ENCODE data around the gene CDR2. TPM values are rescaled to one million over a fixed set of nuclear protein-coding genes. Genes with fewer than 3 reads are reported as not detected.
A peak's percentile ranks its signal among the peaks of the same experiment; 100 is the strongest.

CDR2 gene
- total and polyA plus RNA-seq, 2 of the 13 experiments (the other 11 are each of a cell fraction or from before 2014, with no cell fraction given), result 59.0 to 78.9 TPM

GRCh38 chr16:22419908-22420307 lies 45.5 kb upstream of the CDR2 start (continued):
- TF ChIP-seq ZNF318 (CRISPR knock-in tag; IDR thresholded peaks at IDR 0.05), result no peak
- 0 out of 2 replicates have a peak, but pooled peaks have one; percentile 30 for TF ChIP-seq KDM5B (CRISPR knock-in tag; IDR thresholded peaks at IDR 0.05; ENCODE audit: borderline replicate concordance)
- TF ChIP-seq ZBTB43 (CRISPR knock-in tag; conservative IDR thresholded peaks at IDR 0.05), result no peak
- TF ChIP-seq ZNF446 (CRISPR knock-in tag; IDR thresholded peaks at IDR 0.05), result no peak
- no peak for TF ChIP-seq MAX (IDR thresholded peaks at IDR 0.05)
- no peak for TF ChIP-seq NR2F2 (IDR thresholded peaks at IDR 0.05; ENCODE audit: borderline replicate concordance, low read depth)
- no peak for TF ChIP-seq PRDM15 (CRISPR knock-in tag; IDR thresholded peaks at IDR 0.05)
- 0 out of 2 replicates have a peak, but pooled peaks have one; percentile 37 for TF ChIP-seq ZNF235 (CRISPR knock-in tag; IDR thresholded peaks at IDR 0.05; ENCODE audit: borderline replicate concordance)

Data from HepG2 (cell line).